DOHH2 (cell line): Measurements from ENCODE around the gene CFAP70.

Experiments
- H3F3A ChIP-seq: fragments of 200-600 bp; sonication (generic), shearing (Covaris generic); 2 replicates; pipeline ENCODE4 v1.6.0; 2016; ENCODE audit warnings: antibody characterized with exemption, mild to moderate bottlenecking; ENCODE audit not compliant: control insufficient read depth, insufficient read depth
- H3K27ac ChIP-seq: fragments of 200-600 bp; sonication (generic); 2 replicates; pipeline ENCODE4 v1.5.1; 2014; ENCODE audit warnings: low read depth, mild to moderate bottlenecking, low read length, moderate library complexity
- H3K27me3 ChIP-seq: fragments of 200-600 bp; sonication (generic); 2 replicates; pipeline ENCODE4 v1.6.1; 2014; ENCODE audit warnings: mild to moderate bottlenecking, low read length, mixed read lengths; ENCODE audit not compliant: control insufficient read depth
- H3K36me3 ChIP-seq: fragments of 200-600 bp; sonication (generic); 2 replicates; pipeline ENCODE4 v1.6.1; 2014; ENCODE audit warnings: mild to moderate bottlenecking, low read length, moderate library complexity, mixed read lengths; ENCODE audit not compliant: control insufficient read depth
- H3K4me1 ChIP-seq: fragments of 200-600 bp; sonication (generic); 2 replicates; pipeline ENCODE4 v1.6.1; 2014; ENCODE audit warnings: mild to moderate bottlenecking, low read length, mixed read lengths; ENCODE audit not compliant: control insufficient read depth
- H3K4me2 ChIP-seq: fragments of 200-600 bp; sonication (generic); 2 replicates; pipeline ENCODE4 v1.6.0; 2014; ENCODE audit warnings: mild to moderate bottlenecking, low read length, moderate library complexity
- H3K4me3 ChIP-seq: fragments of 200-600 bp; sonication (generic); 2 replicates; pipeline ENCODE4 v1.5.1; 2014; ENCODE audit warnings: mild to moderate bottlenecking, low read length, mixed read lengths
- H3K79me2 ChIP-seq: fragments of 200-600 bp; sonication (generic); 2 replicates; pipeline ENCODE4 v1.6.1; 2014; ENCODE audit warnings: mild to moderate bottlenecking, low read length, mixed read lengths; ENCODE audit not compliant: control insufficient read depth
- H3K9me2 ChIP-seq: fragments of 200-600 bp; sonication (generic); replicated peaks from 2 replicates; pipeline ENCODE4 v1.6.1; 2014; ENCODE audit warnings: mild to moderate bottlenecking, low read length, mixed read lengths; ENCODE audit not compliant: control insufficient read depth
- H3K9me3 ChIP-seq: fragments of 200-600 bp; sonication (generic); 2 replicates; pipeline ENCODE4 v1.6.1; 2014; ENCODE audit warnings: antibody characterized with exemption, low read length, mixed read lengths; ENCODE audit not compliant: control insufficient read depth, insufficient read depth
- H4K20me1 ChIP-seq: fragments of 200-600 bp; sonication (generic); 2 replicates; pipeline ENCODE4 v1.6.0; 2014; ENCODE audit warnings: low read depth, mild to moderate bottlenecking, antibody characterized with exemption, low read length, moderate library complexity; ENCODE audit not compliant: control insufficient read depth, insufficient read depth
- CTCF ChIP-seq: fragments of 200-600 bp; sonication (generic); IDR thresholded peaks from one replicate; pipeline ENCODE4 v1.5.1; 2014; ENCODE audit warnings: antibody characterized with exemption, mild to moderate bottlenecking, low read depth, low read length; ENCODE audit not compliant: poor library complexity, severe bottlenecking
- EZH2phosphoT487 ChIP-seq: fragments of 200-600 bp; sonication (generic); IDR thresholded peaks from 2 replicates; pipeline ENCODE4 v1.6.1; 2017; ENCODE audit warnings: borderline replicate concordance, mild to moderate bottlenecking, antibody characterized with exemption, low read length, moderate library complexity, mixed read lengths

The CFAP70 gene

GRCh38 chr10:73357166-73357565 is 1.5 kb downstream of the CFAP70 start:
- Histone ChIP-seq H4K20me1 (no peaks in the 10 kb centered on the region), H3F3A (0 out of 2 replicates have a peak, but pooled peaks cover 3% of the 10 kb centered on the region), H3K27me3 (no peaks in the 10 kb centered on the region), H3K4me2 (no peak overlapping the region), H3K9me3 (no peaks in the 10 kb centered on the region), H3K79me2 (no peaks in the 10 kb centered on the region), H3K27ac (no peak overlapping the region), H3K4me1 (peaks cover 14% of the 10 kb centered on the region), H3K9me2 (no peaks in the 10 kb centered on the region), H3K4me3 (no peak overlapping the region), H3K36me3 (no peaks in the 10 kb centered on the region)
- TF ChIP-seq CTCF (no peak), EZH2phosphoT487 (no peak)

DNA sequence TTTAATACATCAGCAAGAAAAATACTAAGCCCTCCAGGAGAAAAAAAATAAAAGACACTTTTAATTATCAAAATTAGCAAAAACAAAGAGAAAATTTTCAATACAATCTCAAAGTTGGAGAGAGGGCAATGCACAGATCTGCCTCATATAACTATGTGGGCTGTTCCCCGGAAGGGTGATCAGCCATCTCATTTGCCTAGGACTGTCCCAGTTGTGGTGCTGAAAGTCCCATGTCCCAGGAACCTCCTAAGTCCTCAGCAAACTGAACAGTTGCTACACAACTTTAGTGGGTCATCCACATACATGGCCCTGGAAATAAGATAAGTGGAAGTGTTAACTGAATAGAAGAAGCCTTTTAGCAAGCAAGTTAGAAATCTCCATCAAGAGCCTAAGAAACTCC is 14.4 kb downstream of the CFAP70 start:
- Histone ChIP-seq H3K9me3 (0 out of 2 replicates have a peak, but pooled peaks cover 4% of the 10 kb centered on the region), H4K20me1 (no peaks in the 10 kb centered on the region), H3K36me3 (no peaks in the 10 kb centered on the region), H3K4me1 (no peaks in the 10 kb centered on the region), H3K27ac (no peak overlapping the region), H3K79me2 (no peaks in the 10 kb centered on the region), H3K4me2 (no peak overlapping the region), H3K9me2 (no peaks in the 10 kb centered on the region), H3F3A (no peaks in the 10 kb centered on the region), H3K27me3 (no peaks in the 10 kb centered on the region), H3K4me3 (no peak overlapping the region)
- TF ChIP-seq EZH2phosphoT487 (no peak), CTCF (no peak)

DNA sequence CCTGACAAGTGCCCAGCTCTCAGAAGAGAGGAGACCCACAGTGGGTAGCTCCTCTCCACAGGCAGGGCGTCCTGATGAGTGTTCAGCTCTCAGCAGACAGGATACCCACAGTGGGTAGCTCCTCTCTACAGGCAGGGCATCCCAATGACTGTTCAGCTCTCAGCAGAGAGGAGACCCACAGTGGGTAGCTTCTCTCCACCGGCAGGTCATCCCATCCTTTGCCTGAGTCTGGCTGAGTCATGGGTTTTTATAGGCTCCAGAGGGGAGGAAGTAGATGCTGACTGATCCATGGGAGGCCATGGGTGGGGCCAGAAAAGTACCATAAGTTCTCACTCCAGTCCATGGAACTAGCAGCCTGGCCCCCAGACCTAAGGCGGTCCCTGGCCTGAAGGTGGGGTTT is 18.5 kb downstream of the CFAP70 start:
- H3K79me2 ChIP-seq: no peaks in the 10 kb centered on the region
- H4K20me1 ChIP-seq: no peaks in the 10 kb centered on the region
- H3K36me3 ChIP-seq: no peaks in the 10 kb centered on the region
- H3K9me2 ChIP-seq: no peaks in the 10 kb centered on the region
- no peaks in the 10 kb centered on the region for H3K4me1 ChIP-seq
- no peaks in the 10 kb centered on the region for H3F3A ChIP-seq
- TF ChIP-seq EZH2phosphoT487 (no peak), CTCF (no peak)
- no peaks in the 10 kb centered on the region for H3K27me3 ChIP-seq
- no peak overlapping the region for H3K4me2 ChIP-seq
- H3K27ac ChIP-seq: no peak overlapping the region
- 0 out of 2 replicates have a peak, but pooled peaks cover 4% of the 10 kb centered on the region for H3K9me3 ChIP-seq
- no peak overlapping the region for H3K4me3 ChIP-seq

DNA sequence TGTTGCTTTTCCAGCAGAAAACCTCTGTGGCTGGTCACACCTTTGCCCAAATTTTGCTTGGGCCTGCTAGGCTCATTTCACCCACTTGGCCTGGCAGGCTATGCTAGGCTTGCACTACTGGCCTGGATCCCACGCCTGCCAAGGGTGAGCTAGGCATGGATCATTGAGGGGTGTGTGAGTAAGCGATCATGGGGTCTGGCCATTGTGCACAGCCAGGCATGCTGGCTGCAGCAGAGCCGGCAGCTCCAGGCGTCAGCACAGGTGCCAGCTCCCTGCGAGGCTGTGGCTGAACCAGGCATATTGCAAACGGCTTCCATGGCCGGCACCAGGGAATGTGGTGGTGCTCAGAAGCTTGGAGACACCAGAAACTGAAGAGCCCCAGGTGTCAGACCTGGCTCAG is 19.2 kb downstream of the CFAP70 start:
- TF ChIP-seq EZH2phosphoT487: no peak
- no peak for TF ChIP-seq CTCF
- H3K27ac ChIP-seq: no peak overlapping the region

More for the DNA sequence above, 19.2 kb downstream of the CFAP70 start:
- no peaks in the 10 kb centered on the region for H3K9me2 ChIP-seq
- no peak overlapping the region for H3K4me3 ChIP-seq
- H3K9me3 ChIP-seq: 0 out of 2 replicates have a peak, but pooled peaks cover 4% of the 10 kb centered on the region
- no peaks in the 10 kb centered on the region for H3K79me2 ChIP-seq
- no peaks in the 10 kb centered on the region for H4K20me1 ChIP-seq
- no peaks in the 10 kb centered on the region for H3K4me1 ChIP-seq
- H3K27me3 ChIP-seq: no peaks in the 10 kb centered on the region
- H3K36me3 ChIP-seq: no peaks in the 10 kb centered on the region
- H3F3A ChIP-seq: no peaks in the 10 kb centered on the region
- no peak overlapping the region for H3K4me2 ChIP-seq
